Kidney (tissue), 14 donors: Measurements from ENCODE around the gene ARNT2. TPM values are rescaled to one million over a fixed set of nuclear protein-coding genes. Genes with fewer than 3 reads are reported as not detected.

Experiments
- DNase-seq, 5 donors: peaks; one replicate each; pipeline ENCODE4 v3.0.0-alpha.2; 2013 to 2020
- FAIRE-seq: peaks from 2 replicates; lab custom pipeline; 2012; peaks lifted over from hg19 to GRCh38; lab: Jason Lieb, UNC
- H3K27ac ChIP-seq, 2 donors: one replicate each; pipeline ENCODE4 v1.7.0; 2013; ENCODE audit warnings: low read depth in 2 of 2, low read length in 2 of 2, inconsistent platforms in 1 of 2
- H3K27me3 ChIP-seq: one replicate; pipeline ENCODE4 v1.7.1; 2013; ENCODE audit warnings: low read length, inconsistent platforms; ENCODE audit not compliant: control insufficient read depth, insufficient read depth
- H3K36me3 ChIP-seq, 3 donors: one replicate each; pipeline versions ENCODE4 v1.7.0 to v1.7.1; 2013; ENCODE audit warnings: low read length in 3 of 3, control low read depth in 1 of 3, inconsistent platforms in 1 of 3; ENCODE audit not compliant: insufficient read depth in 3 of 3, control insufficient read depth in 2 of 3
- H3K4me1 ChIP-seq, 3 donors: one replicate each; pipeline versions ENCODE4 v1.7.0 to v1.7.1; 2013; ENCODE audit warnings: low read length in 3 of 3, inconsistent platforms in 1 of 3, low read depth in 1 of 3; ENCODE audit not compliant: control insufficient read depth in 2 of 3, insufficient read depth in 2 of 3
- H3K4me3 ChIP-seq, 3 donors: one replicate each; pipeline versions ENCODE4 v1.7.0 to v1.8.1; 2013; ENCODE audit warnings: low read length in 3 of 3, control low read depth in 1 of 3, inconsistent platforms in 1 of 3
- H3K9ac ChIP-seq, 3 donors: one replicate each; pipeline versions ENCODE4 v1.7.0 to v1.7.1; 2013; ENCODE audit warnings: low read length in 3 of 3, control low read depth in 1 of 3, inconsistent platforms in 1 of 3
- H3K9me3 ChIP-seq, 3 donors: one replicate each; pipeline versions ENCODE4 v1.7.0 to v1.7.1; 2013; ENCODE audit warnings: low read length in 3 of 3, control low read depth in 1 of 3, inconsistent platforms in 1 of 3; ENCODE audit not compliant: control insufficient read depth in 2 of 3, insufficient read depth in 1 of 3
- CTCF ChIP-seq: IDR thresholded peaks from 3 replicates; pipeline ENCODE4 v1.5.1; 2012; ENCODE audit warnings: mild to moderate bottlenecking, moderate library complexity, borderline replicate concordance; ENCODE audit not compliant: insufficient read depth; ENCODE audit errors: extremely low read depth
- intact Hi-C: fragments of 100-400 bp; cut with DNase I; formaldehyde crosslinking; loops from one replicate; pipeline ENCODE4 v1.11.1; 2022
- polyA plus RNA-seq: library from polyadenylated mRNA; stranded (reverse); fragments of 350-450 nt; fragmentation: Illumina TruSeq; extraction: RNeasy Lipid Tissue Mini Kit (QIAGEN cat#74804); gene quantifications from one replicate; pipeline ENCODE4 v1.2.3, GENCODE V29; 2014; ENCODE audit warnings: low read depth, low replicate concordance; ENCODE audit not compliant: insufficient read depth
- total RNA-seq: library from RNA; stranded (reverse); fragmentation: NEBNext Ultra II Directional; extraction: Animal tissue kit (Norgen Biotek cat#: 25700); gene quantifications from one replicate; pipeline ENCODE4 v1.2.1, GENCODE V29; 2021
- donor health status: control.
- donor health status: control.
- donor health status: control.
- donor health status: control.
- donor health status: control.
- donor health status: DM: yes; HTN: yes; CAD: no.
- donor health status: Normal renal cell carcinoma (clear cell type).

ARNT2 gene
- total and polyA plus RNA-seq, 2 donors from 2014 or later: 12.2 to 38.2 TPM

- intact Hi-C loops: no loop called here
Observed at GRCh38 chr15:80558631-80559319, 154.6 kb downstream of the ARNT2 start.

GRCh38 chr15:80559320-80559693 lies 155.1 kb downstream of the ARNT2 start:
- intact Hi-C loops: no loop called here
- FAIRE-seq: no peak
- H3K9me3 ChIP-seq: no peaks in the 10 kb centered on the region
- H3K4me3 ChIP-seq: no peak overlapping the region
- peaks cover 0 to 4% (median 2%) of the 10 kb centered on the region in 3 donors for H3K36me3 ChIP-seq
- peaks cover 0 to 11% (median 0%) of the 10 kb centered on the region in 3 donors for H3K4me1 ChIP-seq
- H3K27me3 ChIP-seq: no peaks in the 10 kb centered on the region
- no peak overlapping the region for H3K27ac ChIP-seq
- no peak for TF ChIP-seq CTCF
- no peak overlapping the region for H3K9ac ChIP-seq
- DNase-seq: no peak

More at GRCh38 chr15:80558631-80559319, 154.6 kb downstream of the ARNT2 start:
- H3K9ac ChIP-seq: no peak overlapping the region
- H3K27me3 ChIP-seq: no peaks in the 10 kb centered on the region
- FAIRE-seq (no peak), DNase-seq (no peak)
- H3K27ac ChIP-seq: no peak overlapping the region
- H3K4me1 ChIP-seq: peaks cover 0 to 11% (median 0%) of the 10 kb centered on the region in 3 donors
- TF ChIP-seq CTCF: no peak
- peaks cover 0 to 4% (median 2%) of the 10 kb centered on the region in 3 donors for H3K36me3 ChIP-seq
- H3K9me3 ChIP-seq: no peaks in the 10 kb centered on the region
- no peak overlapping the region for H3K4me3 ChIP-seq

GRCh38 chr15:80559761-80560160 lies 155.6 kb downstream of the ARNT2 start:
- no peak for TF ChIP-seq CTCF
- DNase-seq (no peak), FAIRE-seq (no peak)
- H3K4me1 ChIP-seq: peaks cover 0 to 11% (median 0%) of the 10 kb centered on the region in 3 donors
- H3K9me3 ChIP-seq: no peaks in the 10 kb centered on the region
- no peaks in the 10 kb centered on the region for H3K27me3 ChIP-seq
- H3K9ac ChIP-seq: no peak overlapping the region
- peaks cover 0 to 4% (median 2%) of the 10 kb centered on the region in 3 donors for H3K36me3 ChIP-seq
- no peak overlapping the region for H3K4me3 ChIP-seq
- intact Hi-C loops: loop anchor here (10.0 kb wide), 2 partner anchors 95 to 225 kb away; no protein-coding TSS in a partner anchor
- no peak overlapping the region for H3K27ac ChIP-seq
